DND-41 (cell line): ENCODE results near the gene TULP4.

Experiments
- EZH2 ChIP-seq: IDR thresholded peaks from 3 replicates; pipeline ENCODE4 v1.6.1; 2012; ENCODE audit warnings: borderline replicate concordance, low read depth, mild to moderate bottlenecking, moderate library complexity, low read length, inconsistent platforms; ENCODE audit not compliant: severe bottlenecking
- TF ChIP-seq, protein P1 (sequence below): IDR thresholded peaks from 2 replicates; pipeline ENCODE4 v1.5.1; 2012; ENCODE audit warnings: borderline replicate concordance, low read length, moderate library complexity, mild to moderate bottlenecking; ENCODE audit not compliant: poor library complexity, severe bottlenecking; ENCODE audit errors: extremely low read depth

- TF ChIP-seq, protein P1, sequence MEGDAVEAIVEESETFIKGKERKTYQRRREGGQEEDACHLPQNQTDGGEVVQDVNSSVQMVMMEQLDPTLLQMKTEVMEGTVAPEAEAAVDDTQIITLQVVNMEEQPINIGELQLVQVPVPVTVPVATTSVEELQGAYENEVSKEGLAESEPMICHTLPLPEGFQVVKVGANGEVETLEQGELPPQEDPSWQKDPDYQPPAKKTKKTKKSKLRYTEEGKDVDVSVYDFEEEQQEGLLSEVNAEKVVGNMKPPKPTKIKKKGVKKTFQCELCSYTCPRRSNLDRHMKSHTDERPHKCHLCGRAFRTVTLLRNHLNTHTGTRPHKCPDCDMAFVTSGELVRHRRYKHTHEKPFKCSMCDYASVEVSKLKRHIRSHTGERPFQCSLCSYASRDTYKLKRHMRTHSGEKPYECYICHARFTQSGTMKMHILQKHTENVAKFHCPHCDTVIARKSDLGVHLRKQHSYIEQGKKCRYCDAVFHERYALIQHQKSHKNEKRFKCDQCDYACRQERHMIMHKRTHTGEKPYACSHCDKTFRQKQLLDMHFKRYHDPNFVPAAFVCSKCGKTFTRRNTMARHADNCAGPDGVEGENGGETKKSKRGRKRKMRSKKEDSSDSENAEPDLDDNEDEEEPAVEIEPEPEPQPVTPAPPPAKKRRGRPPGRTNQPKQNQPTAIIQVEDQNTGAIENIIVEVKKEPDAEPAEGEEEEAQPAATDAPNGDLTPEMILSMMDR = no peak
- no peak for TF ChIP-seq EZH2
Observed at GRCh38 chr6:158543606-158544185, 231.4 kb downstream of the TULP4 start.
